GM15510 (cell line): Measurements from ENCODE around the gene ULK1.

ENCODE experiments used
- POLR2A ChIP-seq: IDR thresholded peaks from 3 replicates; pipeline ENCODE4 v1.6.1; 2011; ENCODE audit warnings: borderline replicate concordance; ENCODE audit not compliant: insufficient read length; ENCODE audit errors: extremely low read depth

ULK1 gene

GRCh38 chr12:131856366-131857097, 37.9 kb upstream of the ULK1 start:
- no peak for TF ChIP-seq POLR2A

GRCh38 chr12:131857908-131858850, 36.2 kb upstream of the ULK1 start:
- TF ChIP-seq POLR2A, result no peak

GRCh38 chr12:131860472-131861260, 33.8 kb upstream of the ULK1 start:
- TF ChIP-seq POLR2A, result no peak

- no peak for TF ChIP-seq POLR2A
Measured at GRCh38 chr12:131861261-131862083, 33.0 kb upstream of the ULK1 start.

- no peak for TF ChIP-seq POLR2A
Measured at GRCh38 chr12:131862084-131862441, 32.4 kb upstream of the ULK1 start.

- no peak for TF ChIP-seq POLR2A
Measured at GRCh38 chr12:131862600-131862993, 31.8 kb upstream of the ULK1 start.

GRCh38 chr12:131862994-131863710, 31.3 kb upstream of the ULK1 start:
- TF ChIP-seq POLR2A, result no peak

- no peak for TF ChIP-seq POLR2A
Measured at GRCh38 chr12:131863711-131864396, 30.6 kb upstream of the ULK1 start.

GRCh38 chr12:131864469-131864868, 30.0 kb upstream of the ULK1 start:
- no peak for TF ChIP-seq POLR2A

GRCh38 chr12:131865180-131865875, 29.1 kb upstream of the ULK1 start:
- no peak for TF ChIP-seq POLR2A

GRCh38 chr12:131867471-131867870, 27.0 kb upstream of the ULK1 start:
- no peak for TF ChIP-seq POLR2A

- no peak for TF ChIP-seq POLR2A
Measured at GRCh38 chr12:131867891-131868675, 26.3 kb upstream of the ULK1 start.

- TF ChIP-seq POLR2A, result no peak
Measured at GRCh38 chr12:131869871-131870418, 24.5 kb upstream of the ULK1 start.
